Spleen (tissue), 7 donors: ENCODE measurements around the gene MOB3B.

ENCODE experiments used
- CTCF ChIP-seq, 11 experiments: fragments of 200-600 bp in 7 of 11; fragments of 450-650 bp in 4 of 11; sonication (generic) in 4 of 11; IDR thresholded peaks in 8 of 11; conservative IDR thresholded peaks in 3 of 11; 1 replicate in 7 of 11; 2 replicates in 4 of 11; pipeline versions ENCODE4 v1.4.0 to v1.8.0; 2016 to 2021; ENCODE audit warnings: antibody characterized with exemption in 11 of 11, inconsistent platforms in 4 of 11, mild to moderate bottlenecking in 1 of 11
- POLR2A ChIP-seq, 3 donors: fragments of 450-650 bp; IDR thresholded peaks; one replicate each; pipeline ENCODE4 v1.5.1; 2017; ENCODE audit warnings: antibody characterized with exemption in 3 of 3, mild to moderate bottlenecking in 1 of 3
- POLR2AphosphoS5 ChIP-seq, 3 donors: sonication (generic); formaldehyde crosslinking; IDR thresholded peaks; one replicate each; pipeline ENCODE4 v1.5.1; 2017; ENCODE audit warnings: antibody characterized with exemption in 3 of 3
- donor health status: DM: no; HTN: no; CAD: no; lungs with moderate emphysema.
- donor health status: DM: no; HTN: no; CAD: no.
- donor health status: DM: no; HTN: no; CAD: no.

GRCh38 chr9:27468462-27469110, 61.0 kb downstream of the MOB3B start:
- no peak for TF ChIP-seq CTCF (IDR thresholded peaks at IDR 0.05 in 8 of 11, conservative IDR thresholded peaks at IDR 0.05 in 3 of 11)
- no peak for TF ChIP-seq POLR2AphosphoS5 (IDR thresholded peaks at IDR 0.05)
- no peak for TF ChIP-seq POLR2A (IDR thresholded peaks at IDR 0.05)
